Trophoblast cell (in vitro differentiated cells and primary cell): ENCODE measurements around the gene ADCY9.
"Not testable (repeated sequence)": the region's sequence is repeated elsewhere in the genome, so short reads cannot be mapped to it uniquely, and the experiment has no call there.

Experiments
- DNase-seq, 2 donors: peaks; one replicate each; pipeline ENCODE4 v3.0.0-alpha.2; 2016
- H2AFZ ChIP-seq: 2 replicates; pipeline ENCODE4 v1.6.1; 2013; ENCODE audit warnings: low read length, moderate library complexity, mild to moderate bottlenecking; ENCODE audit not compliant: insufficient read depth, poor library complexity
- H2AK5ac ChIP-seq: 2 replicates; pipeline ENCODE4 v1.6.1; 2013; ENCODE audit warnings: mild to moderate bottlenecking, low read length
- H2BK120ac ChIP-seq: 2 replicates; pipeline ENCODE4 v1.6.1; 2013; ENCODE audit warnings: low read length, mild to moderate bottlenecking, moderate library complexity; ENCODE audit not compliant: insufficient read depth, poor library complexity
- H2BK12ac ChIP-seq: 2 replicates; pipeline ENCODE4 v1.6.1; 2013; ENCODE audit warnings: mild to moderate bottlenecking, low read length, moderate library complexity
- H2BK5ac ChIP-seq: 2 replicates; pipeline ENCODE4 v1.6.1; 2013; ENCODE audit warnings: low read length, low read depth, moderate library complexity, mild to moderate bottlenecking; ENCODE audit not compliant: poor library complexity
- H3K14ac ChIP-seq: 2 replicates; pipeline ENCODE4 v1.6.1; 2013; ENCODE audit warnings: mild to moderate bottlenecking, low read length
- H3K18ac ChIP-seq: 2 replicates; pipeline ENCODE4 v1.6.1; 2013; ENCODE audit warnings: mild to moderate bottlenecking, low read length
- H3K23ac ChIP-seq: 2 replicates; pipeline ENCODE4 v1.6.1; 2013; ENCODE audit warnings: low read length
- H3K27ac ChIP-seq: 2 replicates; pipeline ENCODE4 v1.5.1; 2013; ENCODE audit warnings: low read depth, mild to moderate bottlenecking, inconsistent platforms, low read length, moderate library complexity
- H3K27me3 ChIP-seq: 2 replicates; pipeline ENCODE4 v1.6.1; 2013; ENCODE audit warnings: inconsistent platforms, mild to moderate bottlenecking, low read length, moderate library complexity; ENCODE audit not compliant: insufficient read depth
- H3K36me3 ChIP-seq, 2 experiments: 1 replicate in 1 of 2; 2 replicates in 1 of 2; pipeline ENCODE4 v1.6.1; 2013; ENCODE audit warnings: low read length in 2 of 2, mild to moderate bottlenecking in 2 of 2, moderate library complexity in 1 of 2; ENCODE audit not compliant: insufficient read depth in 2 of 2, control insufficient read depth in 1 of 2
- H3K4ac ChIP-seq: 2 replicates; pipeline ENCODE4 v1.6.1; 2013; ENCODE audit warnings: low read depth, mild to moderate bottlenecking, low read length, moderate library complexity
- H3K4me1 ChIP-seq, 2 experiments: 1 replicate in 1 of 2; 2 replicates in 1 of 2; pipeline ENCODE4 v1.6.1; 2013; ENCODE audit warnings: low read length in 2 of 2, mild to moderate bottlenecking in 2 of 2, moderate library complexity in 1 of 2; ENCODE audit not compliant: insufficient read depth in 2 of 2, control insufficient read depth in 1 of 2
- H3K4me2 ChIP-seq: 2 replicates; pipeline ENCODE4 v1.6.1; 2013; ENCODE audit warnings: inconsistent platforms, mild to moderate bottlenecking, low read length, moderate library complexity
- H3K4me3 ChIP-seq: 2 replicates; pipeline ENCODE4 v1.5.1; 2013; ENCODE audit warnings: mild to moderate bottlenecking, low read depth, low read length, inconsistent platforms
- H3K79me1 ChIP-seq: one replicate; pipeline ENCODE4 v1.6.1; 2013; ENCODE audit warnings: low read length
- H3K79me2 ChIP-seq: 2 replicates; pipeline ENCODE4 v1.6.1; 2013; ENCODE audit warnings: low read length, mild to moderate bottlenecking; ENCODE audit not compliant: control insufficient read depth, insufficient read depth, poor library complexity
- H3K9ac ChIP-seq: 2 replicates; pipeline ENCODE4 v1.6.1; 2013; ENCODE audit warnings: mild to moderate bottlenecking, low read length
- H3K9me3 ChIP-seq: 2 replicates; pipeline ENCODE4 v1.6.1; 2013; ENCODE audit warnings: low read depth, mild to moderate bottlenecking, control low read depth, inconsistent platforms, low read length; ENCODE audit not compliant: insufficient read depth
- H4K12ac ChIP-seq: 2 replicates; pipeline ENCODE4 v1.6.1; 2013; ENCODE audit warnings: low read depth, mild to moderate bottlenecking, low read length, moderate library complexity
- H4K8ac ChIP-seq: 2 replicates; pipeline ENCODE4 v1.6.1; 2013; ENCODE audit warnings: low read depth, mild to moderate bottlenecking, low read length, moderate library complexity
- H4K91ac ChIP-seq: one replicate; pipeline ENCODE4 v1.6.1; 2013; ENCODE audit warnings: low read depth, mild to moderate bottlenecking, low read length, moderate library complexity
- WGBS: extraction: QIAGEN DNeasy Blood & Tissue Kit; methylation state at CpG from one replicate; pipeline ENCODE4 v1.1.7; 2013; ENCODE audit warnings: missing lambda C conversion rate; ENCODE audit not compliant: insufficient read length, insufficient coverage; ENCODE audit errors: extremely low coverage; 5-methylcytosine and 5-hydroxymethylcytosine counted together

The ADCY9 gene

GRCh38 chr16:3942146-3942545 is 174.1 kb downstream of the ADCY9 start:
- not testable (repeated sequence) for H3K9ac ChIP-seq, H3K4ac ChIP-seq, H2BK5ac ChIP-seq, H3K18ac ChIP-seq, H3K23ac ChIP-seq, H3K79me2 ChIP-seq, H2AFZ ChIP-seq, H4K12ac ChIP-seq, H3K4me3 ChIP-seq, H2BK120ac ChIP-seq, H4K91ac ChIP-seq, H3K14ac ChIP-seq, H3K4me2 ChIP-seq, H2BK12ac ChIP-seq, H3K27me3 ChIP-seq, H3K79me1 ChIP-seq, H3K36me3 ChIP-seq, DNase-seq, H2AK5ac ChIP-seq, H4K8ac ChIP-seq, H3K9me3 ChIP-seq, H3K27ac ChIP-seq, H3K4me1 ChIP-seq
- WGBS = no CpG with 5 or more reads among the region's 4 CpGs

GRCh38 chr16:3938843-3939624 is 177.2 kb downstream of the ADCY9 start:
- H3K4ac ChIP-seq = no peak overlapping the region
- peak overlapping the region; percentile 48 for H2AFZ ChIP-seq
- H4K8ac ChIP-seq = peak overlapping the region; percentile 25
- WGBS = no CpG with 5 or more reads among the region's 43 CpGs
- H3K4me1 ChIP-seq = peaks cover 5 to 10% of the 10 kb centered on the region in 2 experiments
- no peak overlapping the region for H3K18ac ChIP-seq
- H4K12ac ChIP-seq = peak overlapping the region; percentile 6
- peak overlapping the region; percentile 35 for H2BK120ac ChIP-seq
- no peak overlapping the region for H3K27ac ChIP-seq
- no peaks in the 10 kb centered on the region for H3K79me2 ChIP-seq
- no peak overlapping the region for H3K9ac ChIP-seq
- H2BK12ac ChIP-seq = peak overlapping the region; percentile 33
- peak overlapping the region; percentile 63 for H3K4me2 ChIP-seq
- H3K14ac ChIP-seq = peak overlapping the region; percentile 50
- no peak overlapping the region for H2BK5ac ChIP-seq
- no peaks in the 10 kb centered on the region for H3K36me3 ChIP-seq
- H3K23ac ChIP-seq = no peak overlapping the region
- no peak overlapping the region for H4K91ac ChIP-seq
- no peak overlapping the region for H2AK5ac ChIP-seq
- H3K27me3 ChIP-seq = no peaks in the 10 kb centered on the region
- peaks cover 2% of the 10 kb centered on the region for H3K79me1 ChIP-seq
- peaks cover 5% of the 10 kb centered on the region for H3K9me3 ChIP-seq
- peak; percentile 60 to 83 for DNase-seq
- no peak overlapping the region for H3K4me3 ChIP-seq

GRCh38 chr16:3938471-3938842 is 177.8 kb downstream of the ADCY9 start:
- Histone ChIP-seq H3K4me3 (no peak overlapping the region), H3K27ac (no peak overlapping the region), H3K4ac (no peak overlapping the region), H3K9me3 (peaks cover 2% of the 10 kb centered on the region), H3K14ac (no peak overlapping the region), H4K12ac (no peak overlapping the region), H2BK120ac (no peak overlapping the region), H2BK12ac (no peak overlapping the region), H3K36me3 (no peaks in the 10 kb centered on the region), H3K27me3 (no peaks in the 10 kb centered on the region), H3K79me2 (no peaks in the 10 kb centered on the region), H4K91ac (no peak overlapping the region), H3K79me1 (peaks cover 2% of the 10 kb centered on the region), H4K8ac (no peak overlapping the region), H2AK5ac (no peak overlapping the region), H2AFZ (no peak overlapping the region), H3K18ac (no peak overlapping the region), H2BK5ac (no peak overlapping the region), H3K23ac (no peak overlapping the region), H3K9ac (no peak overlapping the region), H3K4me2 (peak overlapping the region; percentile 63), H3K4me1 (peaks cover 5 to 10% of the 10 kb centered on the region in 2 experiments)
- no peak for DNase-seq
- WGBS = no CpG with 5 or more reads among the region's 19 CpGs

GRCh38 chr16:3937066-3937875 is 179.0 kb downstream of the ADCY9 start:
- Histone ChIP-seq H3K36me3 (no peaks in the 10 kb centered on the region), H3K14ac (no peak overlapping the region), H3K18ac (no peak overlapping the region), H3K23ac (no peak overlapping the region), H4K91ac (no peak overlapping the region), H3K9ac (no peak overlapping the region), H3K4me3 (no peak overlapping the region), H2AK5ac (no peak overlapping the region), H3K4ac (no peak overlapping the region), H4K8ac (no peak overlapping the region), H2AFZ (no peak overlapping the region), H3K9me3 (no peaks in the 10 kb centered on the region), H3K27me3 (no peaks in the 10 kb centered on the region), H2BK120ac (no peak overlapping the region), H3K4me1 (peaks cover 5 to 10% of the 10 kb centered on the region in 2 experiments), H2BK5ac (no peak overlapping the region), H3K79me2 (no peaks in the 10 kb centered on the region), H2BK12ac (no peak overlapping the region), H3K4me2 (no peak overlapping the region), H4K12ac (no peak overlapping the region), H3K27ac (no peak overlapping the region), H3K79me1 (peaks cover 2% of the 10 kb centered on the region)
- no peak for DNase-seq
- WGBS = no CpG with 5 or more reads among the region's 13 CpGs
